HG03575 (cell line): Measurements from ENCODE around the gene ANAPC5.
"Not testable (repeated sequence)": the region's sequence is repeated elsewhere in the genome, so short reads cannot be mapped to it uniquely, and the experiment has no call there.

Experiments
- ATAC-seq: cut with Tn5 transposase; IDR thresholded peaks from one replicate; pipeline ENCODE4 v1.9.1; 2021; ENCODE audit not compliant: unreplicated experiment, insufficient number of reproducible peaks, low FRiP score; ENCODE audit errors: extremely low read depth

ANAPC5 gene

GRCh38 chr12:121328620-121329019, 23.6 kb downstream of the ANAPC5 start:
- no peak for ATAC-seq

- no peak for ATAC-seq
Observed at GRCh38 chr12:121326996-121327674, 25.1 kb downstream of the ANAPC5 start.

- ATAC-seq = no peak
Observed at GRCh38 chr12:121325922-121326396, 26.3 kb downstream of the ANAPC5 start.

- ATAC-seq = no peak
Observed at GRCh38 chr12:121323908-121324307, 28.3 kb downstream of the ANAPC5 start.

GRCh38 chr12:121318121-121318520, 34.1 kb downstream of the ANAPC5 start:
- ATAC-seq = no peak

GRCh38 chr12:121314431-121314830, 37.8 kb downstream of the ANAPC5 start:
- no peak for ATAC-seq

GRCh38 chr12:121310231-121310630, 42.0 kb downstream of the ANAPC5 start:
- not testable (repeated sequence) for ATAC-seq

- ATAC-seq = not testable (repeated sequence)
Observed at GRCh38 chr12:121307397-121307796, 44.8 kb downstream of the ANAPC5 start.

- ATAC-seq = no peak
Observed at GRCh38 chr12:121304306-121304705, 47.9 kb downstream of the ANAPC5 start.

- no peak for ATAC-seq
Observed at GRCh38 chr12:121301876-121302275, 50.3 kb downstream of the ANAPC5 start.

GRCh38 chr12:121300083-121300819, 52.0 kb downstream of the ANAPC5 start:
- no peak for ATAC-seq

GRCh38 chr12:121299662-121300061, 52.5 kb downstream of the ANAPC5 start:
- no peak for ATAC-seq

GRCh38 chr12:121298411-121298810, 53.8 kb downstream of the ANAPC5 start:
- not testable (repeated sequence) for ATAC-seq

GRCh38 chr12:121297435-121297991, 54.7 kb downstream of the ANAPC5 start:
- ATAC-seq = no peak

GRCh38 chr12:121296618-121297434, 55.4 kb downstream of the ANAPC5 start, which contains the start of gene CAMKK2:
Gene CAMKK2 (minus strand): TSS chr12:121296709. CDS start chr12:121274526, 22,183 bp downstream.
- ATAC-seq = no peak

- ATAC-seq = no peak
Observed at GRCh38 chr12:121295746-121296617, 56.2 kb downstream of the ANAPC5 start.

GRCh38 chr12:121295116-121295745, 57.0 kb downstream of the ANAPC5 start:
- no peak for ATAC-seq
